Rectal smooth muscle tissue (tissue), 1 donor: ENCODE results near the gene GTPBP1.

Source experiments
- H3K27ac ChIP-seq: one replicate; pipeline ENCODE4 v1.7.0; 2013; ENCODE audit warnings: low read depth, low read length, inconsistent platforms
- H3K27me3 ChIP-seq: one replicate; pipeline ENCODE4 v1.7.0; 2013; ENCODE audit warnings: low read length; ENCODE audit not compliant: control insufficient read depth, insufficient read depth
- H3K36me3 ChIP-seq: one replicate; pipeline ENCODE4 v1.7.0; 2013; ENCODE audit warnings: low read length; ENCODE audit not compliant: control insufficient read depth, insufficient read depth
- H3K4me1 ChIP-seq: one replicate; pipeline ENCODE4 v1.7.0; 2013; ENCODE audit warnings: low read length; ENCODE audit not compliant: control insufficient read depth, insufficient read depth
- H3K4me3 ChIP-seq: one replicate; pipeline ENCODE4 v1.7.0; 2013; ENCODE audit warnings: low read length
- H3K9ac ChIP-seq: one replicate; pipeline ENCODE4 v1.7.0; 2013; ENCODE audit warnings: low read length

Gene GTPBP1

DNA sequence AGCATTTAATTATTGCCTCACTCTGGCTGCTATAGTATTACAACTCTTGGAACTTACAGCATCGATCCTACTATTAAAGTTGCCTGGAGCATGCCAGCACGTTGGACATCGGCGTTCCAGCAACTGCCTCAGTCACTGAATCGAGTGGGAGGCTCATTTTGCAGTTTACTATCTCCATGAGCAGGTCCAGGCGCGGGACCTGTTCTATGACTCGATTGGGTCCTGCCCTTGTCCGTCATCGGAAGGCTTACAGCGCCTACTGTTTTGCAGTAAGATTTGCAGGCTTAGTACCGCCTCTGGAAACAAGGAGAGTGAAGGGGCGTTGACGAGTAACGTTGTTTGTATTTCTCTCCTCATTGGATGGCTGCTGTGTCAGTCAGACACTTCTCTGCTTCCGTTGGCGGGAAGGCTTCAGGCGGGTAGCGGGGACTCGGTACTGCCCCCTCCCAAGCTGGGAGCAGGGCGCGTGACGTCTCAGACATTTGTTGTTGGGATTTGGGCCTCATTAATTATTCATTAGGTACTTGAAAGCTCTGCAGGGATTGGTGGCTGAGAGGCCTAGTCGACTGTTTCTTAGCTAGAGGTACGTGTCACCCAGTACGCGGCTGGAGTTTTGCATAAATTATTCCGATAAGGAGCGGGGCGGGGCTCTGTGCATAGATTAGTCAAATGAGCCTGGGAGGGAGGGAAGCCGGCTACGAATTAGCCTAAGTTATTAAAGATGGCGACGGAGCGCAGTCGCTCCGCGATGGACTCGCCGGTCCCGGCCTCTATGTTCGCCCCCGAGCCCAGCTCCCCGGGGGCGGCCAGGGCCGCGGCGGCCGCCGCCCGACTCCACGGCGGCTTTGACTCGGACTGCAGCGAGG is at the start of gene GTPBP1:
Gene GTPBP1 (plus strand): TSS at position 710 of the 866 bp plus-strand sequence. CDS start 12 bp downstream, at position 722.
- H3K9ac ChIP-seq: peak within 1 kb of the TSS; percentile 89
- no peaks in the 10 kb centered on the region for H3K27me3 ChIP-seq
- peak within 1 kb of the TSS; percentile 92 for H3K27ac ChIP-seq
- peaks cover 17% of the 10 kb centered on the region for H3K4me1 ChIP-seq
- H3K36me3 ChIP-seq: no peaks in the 10 kb centered on the region
- H3K4me3 ChIP-seq: peak within 1 kb of the TSS; percentile 83

- Histone ChIP-seq H3K9ac (peak within 1 kb of the TSS; percentile 92), H3K27me3 (no peaks in the 10 kb centered on the region), H3K4me1 (peaks cover 9% of the 10 kb centered on the region), H3K36me3 (no peaks in the 10 kb centered on the region), H3K27ac (peak within 1 kb of the TSS; percentile 96), H3K4me3 (peak within 1 kb of the TSS; percentile 92)
These were observed 49.3 kb upstream of the GTPBP1 start, which contains the start of the genes CBY1 and FAM227A for GRCh38 chr22:38656256-38657044. Gene CBY1, plus strand, starts transcription at chr22:38656638. Its CDS starts 11,417 bp downstream, at chr22:38668055. Gene FAM227A, minus strand, starts transcription at chr22:38656392. Its CDS starts 6,224 bp downstream, at chr22:38650168.

DNA sequence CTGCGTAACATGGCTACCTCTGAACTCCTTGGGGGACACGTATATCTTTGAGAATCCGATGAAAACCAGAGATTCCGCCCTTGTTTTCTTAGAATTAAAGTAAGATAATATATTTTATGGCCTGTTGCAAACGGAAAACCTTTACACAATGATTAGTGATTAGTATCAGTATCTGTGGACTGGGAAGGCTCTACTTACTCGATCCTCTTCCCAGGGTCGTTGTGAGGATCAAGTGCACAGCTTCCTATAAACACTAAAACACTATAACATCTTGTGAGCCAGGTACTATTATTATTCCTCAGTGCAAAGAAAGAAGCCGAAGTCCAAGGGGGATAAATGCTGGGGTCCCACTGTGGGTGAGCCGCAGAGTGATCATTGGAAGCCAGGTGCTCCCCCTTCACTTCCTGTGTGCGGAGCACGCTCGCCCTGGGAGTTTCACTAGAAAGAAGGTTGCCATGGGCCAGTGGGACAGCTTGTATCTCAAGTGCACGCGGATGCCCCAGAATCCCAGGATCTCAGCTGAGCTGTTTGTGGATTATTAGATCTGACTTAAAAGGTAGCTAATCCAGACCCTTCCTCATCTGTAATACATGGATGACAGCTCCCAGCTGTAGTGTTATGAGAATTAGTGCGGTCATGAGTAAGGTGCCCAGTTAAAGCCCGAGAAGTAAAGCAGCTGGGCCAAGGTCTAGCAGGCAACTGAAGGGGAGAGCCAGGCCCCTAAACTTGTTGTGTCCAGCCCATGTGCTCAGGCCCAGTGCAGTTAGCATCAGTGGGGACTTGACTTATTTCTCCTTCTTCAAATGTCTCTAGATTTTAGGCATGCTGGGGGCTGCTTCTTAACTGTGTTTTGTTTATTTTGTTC is 48.5 kb upstream of the GTPBP1 start:
- peak overlapping the region; percentile 69 for H3K9ac ChIP-seq

GRCh38 chr22:38674888-38675287 is 30.9 kb upstream of the GTPBP1 start:
- no peaks in the 10 kb centered on the region for H3K27me3 ChIP-seq
- H3K4me3 ChIP-seq: no peak overlapping the region
- H3K9ac ChIP-seq: no peak overlapping the region
- no peaks in the 10 kb centered on the region for H3K4me1 ChIP-seq
- peaks cover 8% of the 10 kb centered on the region for H3K36me3 ChIP-seq
- H3K27ac ChIP-seq: no peak overlapping the region

More for the DNA sequence above, 48.5 kb upstream of the GTPBP1 start:
- peaks cover 9% of the 10 kb centered on the region for H3K4me1 ChIP-seq
- no peaks in the 10 kb centered on the region for H3K27me3 ChIP-seq
- H3K36me3 ChIP-seq: no peaks in the 10 kb centered on the region
- H3K4me3 ChIP-seq: peak overlapping the region; percentile 92
- peak overlapping the region; percentile 96 for H3K27ac ChIP-seq

- Histone ChIP-seq H3K4me3 (no peak overlapping the region), H3K4me1 (no peaks in the 10 kb centered on the region), H3K27me3 (no peaks in the 10 kb centered on the region), H3K9ac (no peak overlapping the region), H3K27ac (no peak overlapping the region), H3K36me3 (peaks cover 8% of the 10 kb centered on the region)
These were observed 29.9 kb upstream of the GTPBP1 start for GRCh38 chr22:38675833-38676232.

GRCh38 chr22:38681582-38682335 is 24.0 kb upstream of the GTPBP1 start, which contains the start of gene TOMM22:
Gene TOMM22, plus strand, starts transcription at chr22:38681957. Its CDS starts 22 bp downstream, at chr22:38681979.
- peaks cover 23% of the 10 kb centered on the region for H3K36me3 ChIP-seq
- H3K27ac ChIP-seq: peak within 1 kb of the TSS; percentile 61
- peaks cover 10% of the 10 kb centered on the region for H3K4me1 ChIP-seq
- no peaks in the 10 kb centered on the region for H3K27me3 ChIP-seq
- peak within 1 kb of the TSS; percentile 99 for H3K4me3 ChIP-seq
- peak within 1 kb of the TSS; percentile 80 for H3K9ac ChIP-seq

GRCh38 chr22:38684895-38685294 is 20.8 kb upstream of the GTPBP1 start:
- H3K27me3 ChIP-seq: no peaks in the 10 kb centered on the region
- no peak overlapping the region for H3K4me3 ChIP-seq
- H3K27ac ChIP-seq: no peak overlapping the region
- H3K9ac ChIP-seq: no peak overlapping the region
- peaks cover 38% of the 10 kb centered on the region for H3K36me3 ChIP-seq
- peaks cover 10% of the 10 kb centered on the region for H3K4me1 ChIP-seq

DNA sequence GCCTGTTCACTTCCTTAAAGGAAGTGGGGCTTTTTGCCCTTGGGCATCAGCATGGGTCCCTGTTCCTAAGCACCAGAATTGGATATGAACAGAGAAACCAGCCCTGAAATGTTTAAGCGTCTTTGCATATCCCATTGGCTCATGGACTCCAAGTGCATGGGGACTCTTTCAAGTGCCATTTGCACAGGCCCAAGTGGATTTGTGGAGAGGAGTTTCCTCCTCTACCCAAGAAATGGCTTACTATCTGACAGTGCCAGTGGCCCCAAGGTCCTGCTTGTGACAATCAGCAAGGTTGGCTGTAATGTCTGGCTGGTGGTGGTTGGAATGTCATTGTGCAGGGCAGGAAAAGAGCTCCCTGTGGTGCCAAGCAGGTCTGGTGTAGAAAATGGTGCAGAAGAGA is 20.0 kb upstream of the GTPBP1 start:
- peaks cover 38% of the 10 kb centered on the region for H3K36me3 ChIP-seq
- H3K4me3 ChIP-seq: no peak overlapping the region
- H3K9ac ChIP-seq: no peak overlapping the region
- H3K27me3 ChIP-seq: no peaks in the 10 kb centered on the region
- no peak overlapping the region for H3K27ac ChIP-seq
- peaks cover 10% of the 10 kb centered on the region for H3K4me1 ChIP-seq

GRCh38 chr22:38689651-38690050 is 16.1 kb upstream of the GTPBP1 start:
- no peaks in the 10 kb centered on the region for H3K4me1 ChIP-seq
- H3K36me3 ChIP-seq: peaks cover 28% of the 10 kb centered on the region

DNA sequence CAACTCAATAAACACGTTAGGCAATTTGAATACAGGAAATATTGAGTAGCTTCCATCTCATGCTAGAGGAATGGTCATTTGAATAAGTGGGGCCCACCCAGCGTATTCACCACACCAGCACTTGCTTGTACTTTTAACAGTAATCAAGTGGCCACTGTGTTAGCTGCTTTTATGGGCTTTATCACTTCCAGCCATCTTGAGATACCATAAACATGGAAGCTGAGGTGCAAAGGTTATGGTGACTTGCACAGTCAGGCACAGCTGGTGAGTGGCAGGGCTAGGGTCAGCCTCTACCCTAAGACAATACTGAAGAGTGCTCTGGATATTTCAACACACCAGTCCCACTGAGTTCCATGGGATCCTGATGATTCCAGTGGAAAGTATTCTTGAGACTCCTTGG is 11.7 kb upstream of the GTPBP1 start:
- no peak overlapping the region for H3K9ac ChIP-seq
- no peaks in the 10 kb centered on the region for H3K36me3 ChIP-seq
- peaks cover 15% of the 10 kb centered on the region for H3K4me1 ChIP-seq
- H3K4me3 ChIP-seq: no peak overlapping the region
- H3K27me3 ChIP-seq: no peaks in the 10 kb centered on the region
- H3K27ac ChIP-seq: no peak overlapping the region

More at GRCh38 chr22:38689651-38690050, 16.1 kb upstream of the GTPBP1 start:
- Histone ChIP-seq H3K27ac (no peak overlapping the region), H3K9ac (no peak overlapping the region), H3K4me3 (no peak overlapping the region), H3K27me3 (no peaks in the 10 kb centered on the region)

GRCh38 chr22:38694940-38695339 is 10.8 kb upstream of the GTPBP1 start:
- Histone ChIP-seq H3K27ac (no peak overlapping the region), H3K27me3 (no peaks in the 10 kb centered on the region), H3K4me3 (no peak overlapping the region), H3K36me3 (no peaks in the 10 kb centered on the region), H3K9ac (no peak overlapping the region), H3K4me1 (peaks cover 23% of the 10 kb centered on the region)
